GM13977 (cell line): ENCODE results near the gene PDE2A.
"Not testable (repeated sequence)": the region's sequence is repeated elsewhere in the genome, so short reads cannot be mapped to it uniquely, and the experiment has no call there.

ENCODE experiments used
- DNase-seq: peaks from one replicate; pipeline ENCODE4 v3.0.0; 2012; ENCODE audit warnings: low spot score
- in situ Hi-C: fragments of 300-500 bp; cut with MboI; formaldehyde crosslinking; loops from one replicate; pipeline ENCODE4 v1.12.0; 2022; ENCODE audit warnings: low sequenced_read_pairs, low pct_unique_long_range_greater_than_20kb, mixed read lengths, inconsistent platforms; ENCODE audit not compliant: unreplicated experiment
- TF ChIP-seq, protein P1 (sequence below): IDR thresholded peaks from 2 replicates; pipeline ENCODE4 v1.5.1; 2012; ENCODE audit warnings: mild to moderate bottlenecking, control low read depth; ENCODE audit not compliant: insufficient read depth; ENCODE audit errors: extremely low read depth, missing control alignments

The PDE2A gene

DNA sequence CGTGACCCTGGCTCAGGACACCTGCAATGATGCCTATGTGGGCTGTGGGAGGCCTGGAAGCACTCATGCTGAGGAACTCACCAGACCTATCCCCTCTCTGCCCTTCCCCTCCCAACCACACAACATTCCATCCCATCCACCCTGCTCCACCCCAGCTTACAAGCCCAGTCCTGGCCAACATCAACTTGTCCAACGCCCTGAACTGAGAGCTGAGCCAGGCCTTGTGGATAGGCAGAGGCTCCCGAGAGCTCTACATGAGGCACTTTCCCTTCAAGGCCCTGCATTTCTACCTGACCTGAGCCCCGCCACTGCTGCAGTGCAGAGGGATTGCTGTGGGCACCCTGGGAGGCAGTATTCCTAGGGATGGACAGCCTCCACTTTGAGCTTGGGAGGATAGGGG lies 112.4 kb downstream of the PDE2A start:
- DNase-seq: no peak
- TF ChIP-seq, protein P1, sequence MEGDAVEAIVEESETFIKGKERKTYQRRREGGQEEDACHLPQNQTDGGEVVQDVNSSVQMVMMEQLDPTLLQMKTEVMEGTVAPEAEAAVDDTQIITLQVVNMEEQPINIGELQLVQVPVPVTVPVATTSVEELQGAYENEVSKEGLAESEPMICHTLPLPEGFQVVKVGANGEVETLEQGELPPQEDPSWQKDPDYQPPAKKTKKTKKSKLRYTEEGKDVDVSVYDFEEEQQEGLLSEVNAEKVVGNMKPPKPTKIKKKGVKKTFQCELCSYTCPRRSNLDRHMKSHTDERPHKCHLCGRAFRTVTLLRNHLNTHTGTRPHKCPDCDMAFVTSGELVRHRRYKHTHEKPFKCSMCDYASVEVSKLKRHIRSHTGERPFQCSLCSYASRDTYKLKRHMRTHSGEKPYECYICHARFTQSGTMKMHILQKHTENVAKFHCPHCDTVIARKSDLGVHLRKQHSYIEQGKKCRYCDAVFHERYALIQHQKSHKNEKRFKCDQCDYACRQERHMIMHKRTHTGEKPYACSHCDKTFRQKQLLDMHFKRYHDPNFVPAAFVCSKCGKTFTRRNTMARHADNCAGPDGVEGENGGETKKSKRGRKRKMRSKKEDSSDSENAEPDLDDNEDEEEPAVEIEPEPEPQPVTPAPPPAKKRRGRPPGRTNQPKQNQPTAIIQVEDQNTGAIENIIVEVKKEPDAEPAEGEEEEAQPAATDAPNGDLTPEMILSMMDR: no peak
- in situ Hi-C loops: no loop called here

DNA sequence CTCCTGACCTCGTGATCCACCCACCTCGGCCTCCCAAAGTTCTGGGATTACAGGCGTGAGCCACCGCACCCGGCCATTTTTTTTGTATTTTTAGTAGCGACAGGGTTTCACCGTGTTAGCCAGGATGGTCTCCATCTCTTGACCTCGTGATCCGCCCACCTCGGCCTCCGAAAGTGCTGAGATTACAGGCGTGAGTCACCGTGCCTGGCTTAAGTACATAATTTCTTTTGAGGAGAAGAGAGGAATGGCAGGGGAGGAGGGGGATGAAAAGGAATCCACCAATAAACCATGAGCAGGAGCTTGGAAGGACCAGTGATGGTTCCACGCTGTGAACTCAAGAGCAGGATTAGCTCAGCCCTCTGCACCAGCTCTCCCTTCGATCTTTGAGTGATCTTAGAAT lies 113.4 kb downstream of the PDE2A start:
- DNase-seq, in situ Hi-C loops: not testable (repeated sequence)

DNA sequence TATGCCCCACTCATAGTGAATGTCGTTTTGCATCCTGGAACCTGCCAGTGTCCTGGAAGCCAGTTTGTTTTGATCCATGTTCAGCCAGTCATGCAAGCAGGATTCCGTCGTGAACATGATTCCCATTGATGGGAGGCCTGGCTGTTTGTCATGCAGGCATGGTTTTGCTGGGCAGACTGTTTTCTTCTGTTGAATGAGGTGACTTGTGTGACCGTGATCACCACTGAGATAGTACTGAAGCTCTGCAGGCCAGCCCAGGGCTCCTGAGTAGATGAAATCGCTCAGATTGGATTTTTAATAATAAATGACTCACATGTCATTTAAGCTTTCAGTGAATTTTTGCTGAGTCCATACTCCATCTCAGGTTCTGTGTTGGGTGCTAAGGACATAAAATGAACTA lies 117.8 kb downstream of the PDE2A start:
- DNase-seq: no peak
- in situ Hi-C loops: no loop called here
- TF ChIP-seq, protein P1: no peak

DNA sequence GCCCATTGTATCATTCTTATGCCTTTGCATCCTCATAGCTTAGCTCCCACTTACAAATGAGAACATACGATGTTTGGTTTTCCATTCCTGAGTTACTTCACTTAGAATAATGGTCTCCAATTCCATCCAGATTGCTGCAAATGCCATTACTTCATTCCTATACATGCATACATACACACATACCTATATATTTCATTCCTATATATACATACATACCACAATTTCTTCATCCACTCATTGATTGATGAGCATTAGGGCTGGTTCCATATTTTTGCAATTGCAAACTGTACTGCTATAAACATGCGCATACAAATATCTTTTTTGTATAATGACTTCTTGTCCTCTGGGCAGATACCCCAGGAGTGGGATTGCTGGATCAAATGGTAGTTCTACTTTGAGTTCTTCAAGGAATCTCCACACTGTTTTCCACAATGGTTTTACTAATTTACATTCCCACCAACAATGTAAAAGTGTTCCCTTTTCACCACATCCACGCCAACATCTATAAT lies 119.2 kb downstream of the PDE2A start:
- in situ Hi-C loops, DNase-seq: not testable (repeated sequence)

DNA sequence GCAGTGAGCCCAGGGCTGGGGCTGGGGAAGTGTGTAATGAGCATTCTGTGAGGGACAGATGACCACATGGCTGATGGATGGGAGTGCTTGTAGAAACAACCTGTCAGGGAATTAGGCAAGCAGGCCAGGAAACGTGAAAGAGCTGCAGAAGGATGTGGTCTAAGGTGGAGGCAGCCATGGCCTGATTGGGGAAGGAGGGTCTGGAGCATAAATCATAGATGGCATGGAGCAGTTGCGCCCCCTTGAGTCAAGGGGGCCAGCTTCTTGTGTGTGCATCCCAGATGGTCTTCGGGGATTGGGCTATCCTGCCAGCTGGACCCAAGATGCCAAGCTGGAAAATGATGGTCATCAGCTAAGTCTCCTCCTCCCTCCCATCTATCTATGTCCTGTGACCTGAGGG lies 120.5 kb downstream of the PDE2A start:
- in situ Hi-C loops: no loop called here
- peak; percentile 26 for DNase-seq
- TF ChIP-seq, protein P1: peak; percentile 52

DNA sequence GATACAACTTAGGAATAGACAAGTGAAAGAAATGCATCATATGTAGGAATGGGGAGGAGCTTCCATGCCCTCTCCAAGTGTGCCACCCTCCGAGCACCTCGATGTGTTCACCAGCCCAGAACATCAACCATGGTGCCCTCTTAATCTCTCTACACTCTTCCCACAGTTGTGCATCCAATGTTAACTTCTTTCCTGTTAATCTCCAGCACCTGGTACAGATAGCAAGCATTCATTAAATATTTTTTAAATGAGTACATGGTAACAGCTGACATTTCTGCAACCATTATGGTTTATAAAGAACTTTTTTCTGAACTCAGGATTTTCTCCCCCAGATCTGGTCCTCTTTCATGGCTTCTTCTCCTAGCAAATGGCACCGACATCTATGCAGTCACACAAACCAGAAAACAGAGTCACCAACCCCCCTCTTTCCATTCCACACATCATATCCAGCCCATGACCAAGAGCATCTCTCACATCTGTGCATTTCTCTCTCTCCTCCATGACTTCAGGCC lies 121.8 kb downstream of the PDE2A start:
- in situ Hi-C loops: no loop called here
- DNase-seq: no peak
- TF ChIP-seq, protein P1: no peak

DNA sequence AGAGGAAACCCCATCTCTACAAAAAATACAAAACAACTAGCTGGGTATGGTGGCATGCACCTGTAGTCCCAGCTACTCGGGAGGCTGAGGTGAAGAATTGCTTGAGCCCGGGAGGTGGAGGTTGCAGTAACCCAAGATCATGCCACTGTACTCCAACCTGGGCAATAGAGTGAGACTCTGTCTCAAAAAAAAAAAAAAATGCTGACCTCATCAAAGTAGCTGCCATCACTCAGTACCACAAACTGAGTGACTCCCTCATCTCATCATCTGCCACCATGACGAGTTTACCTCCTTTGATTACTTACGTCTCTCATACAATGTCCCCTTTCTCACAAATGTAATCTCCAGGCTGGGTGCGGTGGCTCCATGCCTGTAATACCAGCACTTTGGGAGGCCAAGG lies 122.7 kb downstream of the PDE2A start:
- in situ Hi-C loops: no loop called here
- no peak for DNase-seq
- TF ChIP-seq, protein P1: no peak

DNA sequence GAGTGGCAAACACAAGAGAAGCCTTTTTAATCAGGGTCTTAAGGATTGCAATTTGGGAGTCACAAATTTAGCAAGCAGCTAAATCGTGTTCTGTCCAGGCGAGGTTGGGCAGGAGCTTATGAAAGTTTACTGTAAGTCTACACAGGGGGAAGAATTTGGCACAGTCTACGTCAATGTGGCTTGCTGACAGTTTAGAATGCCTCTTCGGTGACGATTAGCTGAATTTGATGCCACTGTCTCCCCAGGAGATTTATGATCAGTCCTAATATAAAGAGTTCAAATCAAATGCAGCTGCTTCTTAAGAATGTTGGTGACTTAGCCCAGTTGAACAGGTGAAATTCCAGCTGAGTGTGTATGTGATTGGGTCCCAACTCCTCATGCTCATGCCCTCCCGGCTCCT lies 125.8 kb downstream of the PDE2A start:
- TF ChIP-seq, protein P1: no peak
- in situ Hi-C loops: no loop called here
- DNase-seq: no peak
